HEK293 (cell line): ENCODE data around the gene CRYZ.
A peak's percentile ranks its signal among the peaks of the same experiment; 100 is the strongest.

Experiments
- EGR2 ChIP-seq: fragments of 450-650 bp; formaldehyde crosslinking; IDR thresholded peaks from 2 replicates; pipeline ENCODE4 v1.5.1; 2016; ENCODE audit warnings: low read depth, missing biosample characterization, missing genetic modification characterization
- KLF1 ChIP-seq: fragments of 450-650 bp; formaldehyde crosslinking; IDR thresholded peaks from 2 replicates; pipeline ENCODE4 v1.5.1; 2016; ENCODE audit warnings: missing biosample characterization, missing genetic modification characterization
- KLF16 ChIP-seq: fragments of 450-650 bp; formaldehyde crosslinking; IDR thresholded peaks from 2 replicates; pipeline ENCODE4 v1.5.1; 2017; ENCODE audit warnings: missing biosample characterization, missing genetic modification characterization
- OVOL3 ChIP-seq: fragments of 450-650 bp; formaldehyde crosslinking; IDR thresholded peaks from 2 replicates; pipeline ENCODE4 v1.5.1; 2016; ENCODE audit warnings: missing biosample characterization, missing genetic modification characterization
- SP3 ChIP-seq: fragments of 450-650 bp; formaldehyde crosslinking; IDR thresholded peaks from 2 replicates; pipeline ENCODE4 v1.5.1; 2016; ENCODE audit warnings: missing biosample characterization, missing genetic modification characterization
- ZBTB20 ChIP-seq: fragments of 450-650 bp; formaldehyde crosslinking; IDR thresholded peaks from 2 replicates; pipeline ENCODE4 v1.5.1; 2016; ENCODE audit warnings: missing biosample characterization, missing genetic modification characterization
- ZBTB44 ChIP-seq: fragments of 450-650 bp; IDR thresholded peaks from 2 replicates; pipeline ENCODE4 v1.5.1; 2018; ENCODE audit warnings: missing biosample characterization, mild to moderate bottlenecking, missing genetic modification characterization
- ZBTB49 ChIP-seq: fragments of 450-650 bp; formaldehyde crosslinking; IDR thresholded peaks from 2 replicates; pipeline ENCODE4 v1.5.1; 2016; ENCODE audit warnings: missing biosample characterization, missing genetic modification characterization, low read depth
- ZFP37 ChIP-seq: fragments of 450-650 bp; formaldehyde crosslinking; IDR thresholded peaks from 2 replicates; pipeline ENCODE4 v1.5.1; 2016; ENCODE audit warnings: missing biosample characterization, missing genetic modification characterization
- ZIC2 ChIP-seq: fragments of 450-650 bp; formaldehyde crosslinking; IDR thresholded peaks from 2 replicates; pipeline ENCODE4 v1.5.1; 2016; ENCODE audit warnings: missing biosample characterization, missing genetic modification characterization
- ZNF10 ChIP-seq: fragments of 450-650 bp; formaldehyde crosslinking; IDR thresholded peaks from 2 replicates; pipeline ENCODE4 v1.5.1; 2017; ENCODE audit warnings: missing biosample characterization, missing genetic modification characterization
- ZNF112 ChIP-seq: fragments of 450-650 bp; formaldehyde crosslinking; IDR thresholded peaks from 2 replicates; pipeline ENCODE4 v1.5.0; 2017; ENCODE audit warnings: missing biosample characterization, missing genetic modification characterization
- ZNF132 ChIP-seq: fragments of 450-650 bp; formaldehyde crosslinking; IDR thresholded peaks from 2 replicates; pipeline ENCODE4 v1.5.1; 2017; ENCODE audit warnings: missing biosample characterization, missing genetic modification characterization, borderline replicate concordance
- ZNF19 ChIP-seq: fragments of 450-650 bp; formaldehyde crosslinking; IDR thresholded peaks from 2 replicates; pipeline ENCODE4; 2016; ENCODE audit warnings: missing biosample characterization, missing genetic modification characterization, low read depth
- ZNF248 ChIP-seq: fragments of 450-650 bp; formaldehyde crosslinking; IDR thresholded peaks from 2 replicates; pipeline ENCODE4 v1.5.1; 2017; ENCODE audit warnings: missing biosample characterization, missing genetic modification characterization
- ZNF26 ChIP-seq: fragments of 450-650 bp; formaldehyde crosslinking; IDR thresholded peaks from 2 replicates; pipeline ENCODE4 v1.5.1; 2016; ENCODE audit warnings: missing biosample characterization, missing genetic modification characterization
- ZNF274 ChIP-seq, 2 experiments: fragments of 200-500 bp in 1 of 2; fragments of 450-650 bp in 1 of 2; sonication (Bioruptor generic) in 1 of 2; formaldehyde crosslinking in 1 of 2; IDR thresholded peaks; 2 replicates each; pipeline versions ENCODE4 v1.5.1 to v1.6.1; 2014 to 2016; ENCODE audit warnings: borderline replicate concordance in 1 of 2, inconsistent platforms in 1 of 2, low read length in 1 of 2, missing biosample characterization in 1 of 2, missing genetic modification characterization in 1 of 2
- ZNF302 ChIP-seq: fragments of 450-650 bp; formaldehyde crosslinking; IDR thresholded peaks from 2 replicates; pipeline ENCODE4 v1.5.1; 2016; ENCODE audit warnings: missing biosample characterization, missing genetic modification characterization, low read depth
- ZNF449 ChIP-seq: fragments of 450-650 bp; formaldehyde crosslinking; IDR thresholded peaks from 2 replicates; pipeline ENCODE4 v1.5.1; 2017; ENCODE audit warnings: missing biosample characterization, mild to moderate bottlenecking, missing genetic modification characterization, moderate library complexity
- ZNF473 ChIP-seq: fragments of 450-650 bp; formaldehyde crosslinking; IDR thresholded peaks from 2 replicates; pipeline ENCODE4 v1.5.1; 2017; ENCODE audit warnings: missing biosample characterization, missing genetic modification characterization
- ZNF513 ChIP-seq: fragments of 450-650 bp; IDR thresholded peaks from 2 replicates; pipeline ENCODE4 v1.5.1; 2018; ENCODE audit warnings: missing biosample characterization, missing genetic modification characterization
- ZNF529 ChIP-seq: fragments of 450-650 bp; formaldehyde crosslinking; IDR thresholded peaks from 2 replicates; pipeline ENCODE4 v1.5.1; 2017; ENCODE audit warnings: missing genetic modification characterization, missing biosample characterization; ENCODE audit not compliant: insufficient replicate concordance
- ZNF549 ChIP-seq: fragments of 450-650 bp; IDR thresholded peaks from 2 replicates; pipeline ENCODE4 v1.5.1; 2018; ENCODE audit warnings: missing biosample characterization, missing genetic modification characterization, mild to moderate bottlenecking, inconsistent platforms, moderate library complexity
- ZNF555 ChIP-seq: fragments of 450-650 bp; formaldehyde crosslinking; conservative IDR thresholded peaks from 2 replicates; pipeline ENCODE4 v1.5.1; 2017; ENCODE audit warnings: missing biosample characterization, mild to moderate bottlenecking, missing genetic modification characterization, inconsistent platforms
- ZNF561 ChIP-seq: fragments of 450-650 bp; IDR thresholded peaks from 2 replicates; pipeline ENCODE4 v1.5.1; 2018; ENCODE audit warnings: missing biosample characterization, missing genetic modification characterization, borderline replicate concordance
- ZNF571 ChIP-seq: fragments of 450-650 bp; formaldehyde crosslinking; IDR thresholded peaks from 2 replicates; pipeline ENCODE4 v1.5.0; 2017; ENCODE audit warnings: missing biosample characterization, missing genetic modification characterization
- ZNF626 ChIP-seq: fragments of 450-650 bp; sonication (Bioruptor Pico); formaldehyde crosslinking; IDR thresholded peaks from 2 replicates; pipeline ENCODE4 v1.5.1; 2018; ENCODE audit warnings: missing biosample characterization, missing genetic modification characterization, inconsistent platforms
- ZNF658 ChIP-seq: fragments of 450-650 bp; formaldehyde crosslinking; IDR thresholded peaks from 2 replicates; pipeline ENCODE4; 2016; ENCODE audit warnings: missing biosample characterization, missing genetic modification characterization
- ZNF692 ChIP-seq: fragments of 450-650 bp; formaldehyde crosslinking; IDR thresholded peaks from 2 replicates; pipeline ENCODE4 v1.5.1; 2016; ENCODE audit warnings: missing biosample characterization, missing genetic modification characterization
- ZNF707 ChIP-seq: fragments of 450-650 bp; formaldehyde crosslinking; IDR thresholded peaks from 2 replicates; pipeline ENCODE4 v1.5.1; 2016; ENCODE audit warnings: missing biosample characterization, missing genetic modification characterization

CRYZ gene

GRCh38 chr1:74732960-74733603 lies at the start of gene CRYZ, which contains the start of gene TYW3 (continued):
- TF ChIP-seq ZNF26 (tag by site-specific recombination) (no peak), ZNF571 (no peak), KLF16 (tag by site-specific recombination) (peak; percentile 20; the same call in 1 of the 2 replicates), ZIC2 (tag by site-specific recombination) (no peak), SP3 (tag by site-specific recombination) (peak; percentile 74), ZNF561 (tag by site-specific recombination) (peak; percentile 90; the same call in 1 of the 2 replicates), ZNF449 (tag by site-specific recombination) (no peak), ZBTB20 (peak; percentile 86), ZNF658 (tag by site-specific recombination) (no peak), OVOL3 (no peak), ZBTB44 (no peak), ZNF555 (no peak), ZNF248 (no peak), EGR2 (tag by site-specific recombination) (no peak), ZNF692 (peak; percentile 69), ZNF626 (tag by site-specific recombination) (no peak), ZNF549 (no peak), ZNF274 (IDR thresholded peaks at IDR 0.05; ENCODE audit: low read length) (no peak), ZNF274 (tag by site-specific recombination; IDR thresholded peaks at IDR 0.05; ENCODE audit: borderline replicate concordance) (no peak), ZNF302 (tag by site-specific recombination) (no peak), ZNF19 (tag by site-specific recombination) (no peak), ZNF707 (tag by site-specific recombination) (no peak), ZNF513 (tag by site-specific recombination) (no peak), ZNF112 (tag by site-specific recombination) (no peak), ZNF132 (tag by site-specific recombination) (no peak), ZNF473 (tag by site-specific recombination) (no peak), ZNF10 (tag by site-specific recombination) (peak; percentile 57; the same call in 1 of the 2 replicates), ZNF529 (tag by site-specific recombination) (no peak), KLF1 (no peak), ZBTB49 (tag by site-specific recombination) (no peak), ZFP37 (tag by site-specific recombination) (peak; percentile 92; the same call in 1 of the 2 replicates)
